Heart left ventricle (tissue), 16 donors: ENCODE measurements around the gene LRP10. TPM values are rescaled to one million over a fixed set of nuclear protein-coding genes. Genes with fewer than 3 reads are reported as not detected.

Experiments used
- ATAC-seq, 4 donors: fragments of 200-7000 bp; cut with Tn5 transposase; one replicate each; pipeline ENCODE4 v1.9.1; 2020 to 2022; ENCODE audit warnings: moderate library complexity in 4 of 4, mild to moderate bottlenecking in 3 of 4, moderate number of reproducible peaks in 1 of 4
- DNase-seq, 5 donors: peaks; one replicate each; pipeline ENCODE4 v3.0.0-alpha.2; 2020
- H3K27ac ChIP-seq, 12 donors: fragments of 200-600 bp; sonication (generic) in 4 of 12; one replicate each; pipeline versions ENCODE4 v1.5.0 to v1.8.0; 2016 to 2022; ENCODE audit warnings: mild to moderate bottlenecking in 2 of 12
- H3K27me3 ChIP-seq, 9 donors: fragments of 200-600 bp; sonication (generic) in 2 of 9; one replicate each; pipeline versions ENCODE4 v1.5.1 to v1.8.0; 2016 to 2022; ENCODE audit warnings: mild to moderate bottlenecking in 3 of 9
- H3K36me3 ChIP-seq, 9 donors: fragments of 200-600 bp; sonication (generic) in 2 of 9; one replicate each; pipeline versions ENCODE4 v1.5.0 to v1.8.0; 2018 to 2022; ENCODE audit warnings: mild to moderate bottlenecking in 2 of 9
- H3K4me1 ChIP-seq, 12 donors: fragments of 200-600 bp; sonication (generic) in 4 of 12; one replicate each; pipeline versions ENCODE4 v1.5.0 to v1.8.0; 2016 to 2022; ENCODE audit warnings: mild to moderate bottlenecking in 3 of 12
- H3K4me3 ChIP-seq, 12 donors: fragments of 200-600 bp; sonication (generic) in 4 of 12; one replicate each; pipeline versions ENCODE4 v1.5.0 to v1.8.0; 2017 to 2022; ENCODE audit warnings: mild to moderate bottlenecking in 9 of 12, moderate library complexity in 4 of 12
- H3K9me3 ChIP-seq, 12 donors: fragments of 200-600 bp; sonication (generic) in 4 of 12; one replicate each; pipeline versions ENCODE4 v1.5.0 to v1.8.0; 2016 to 2022; ENCODE audit warnings: mild to moderate bottlenecking in 1 of 12
- CTCF ChIP-seq, 12 donors: fragments of 200-600 bp; sonication (generic) in 4 of 12; IDR thresholded peaks; one replicate each; pipeline versions ENCODE4 v1.5.0 to v1.8.0; 2018 to 2022; ENCODE audit warnings: antibody characterized with exemption in 12 of 12, mild to moderate bottlenecking in 5 of 12
- POLR2A ChIP-seq, 2 donors: fragments of 450-650 bp; IDR thresholded peaks; one replicate each; pipeline ENCODE4 v1.6.1; 2017; ENCODE audit warnings: antibody characterized with exemption in 2 of 2, mild to moderate bottlenecking in 2 of 2, moderate library complexity in 2 of 2
- WGBS, 4 donors: extraction: QIAGEN DNeasy Blood & Tissue Kit in 2 of 4; methylation state at CpG; one replicate each; pipeline versions ENCODE4 v1.1.5 to v1.1.7; 2013 to 2018; 5-methylcytosine and 5-hydroxymethylcytosine counted together
- intact Hi-C, 10 donors: fragments of 100-400 bp; cut with DNase I; formaldehyde crosslinking; loops; one replicate each; pipeline versions ENCODE4 v1.11.1 to v1.14.2; 2022
- polyA plus RNA-seq, 2 donors: library from polyadenylated mRNA; stranded (reverse); fragments of 200-250 nt; gene quantifications; one replicate each; pipeline ENCODE4 v1.2.3, GENCODE V29; 2013
- total RNA-seq, 9 donors: library from RNA; depleted of rRNA in 2 of 9; stranded (reverse); fragments of >200 nt in 2 of 9; fragmentation: NEBNext Ultra II Directional in 3 of 9; extraction: Animal tissue kit (Norgen Biotek cat#: 25700) in 3 of 9; gene quantifications; one replicate each; pipeline versions ENCODE4 v1.1.0 to v1.2.4, GENCODE V29; 2016 to 2023
- donor health status: ischemic (EF 13 %, LVEDD 7.1; RV severe dilation, severe dysfunction).
- donor health status: healthy with polysubstance abuse.
- donor health status: DM: no; HTN: yes; CAD: no.
- donor health status: DM: no; HTN: no; CAD: no.
- donor health status: ischemic (EF 25% LVEDD 6.9; RV normal size, moderate dysfunction).
- donor health status: ischemic (EF 25% LVEDD 5.7; RV mildly dilated, moderate dysfunction).
- donor health status: healthy.
- donor health status: DM: yes; HTN: yes; CAD: no.
- donor health status: ischemic (EF 35%, LVEDD 5.7; RV mildly dilated, moderate dysfunction).
- donor health status: nonischemic (EF 11% LVEDD 7.7; RV severe dilation, severe dysfunction).
- donor health status: DM: yes; HTN: yes; CAD: no.
- donor health status: PGD.
- donor health status: ischemic (EF 29% LVEDD 5.4; RV normal size, mild dysfunction).
- donor health status: nonischemic (EF 23%, LVEDD 6.1; RV moderate dilation, normal function).

Gene LRP10
- total and polyA plus RNA-seq, 11 donors, result 11.0 to 128 (median 64.5) TPM

- peak overlapping the region in 1 of 12 donors; percentile 32 for H3K27ac ChIP-seq
- ATAC-seq (no peak), DNase-seq (no peak)
- peaks cover 0 to 46% (median 31%) of the 10 kb centered on the region in 12 donors for H3K4me1 ChIP-seq
- no peak for TF ChIP-seq POLR2A (IDR thresholded peaks at IDR 0.05)
- TF ChIP-seq CTCF (IDR thresholded peaks at IDR 0.05), result no peak
- H3K36me3 ChIP-seq, result peaks cover 0 to 69% (median 56%) of the 10 kb centered on the region in 9 donors
- H3K9me3 ChIP-seq, result no peaks in the 10 kb centered on the region
- H3K4me3 ChIP-seq, result no peak overlapping the region
- no peaks in the 10 kb centered on the region for H3K27me3 ChIP-seq
- intact Hi-C loops, result no loop called here
- WGBS, 4 donors, result 80 to 90% (median 87%) methylated on average over 21 of the region's 21 CpGs
These were observed 28.2 kb upstream of the LRP10 start for GRCh38 chr14:22843123-22843925.

GRCh38 chr14:22844221-22845102, 27.1 kb upstream of the LRP10 start:
- TF ChIP-seq POLR2A (IDR thresholded peaks at IDR 0.05) (no peak), CTCF (IDR thresholded peaks at IDR 0.05) (no peak)
- H3K36me3 ChIP-seq, result peaks cover 0 to 69% (median 56%) of the 10 kb centered on the region in 9 donors
- no peaks in the 10 kb centered on the region for H3K9me3 ChIP-seq
- intact Hi-C loops, result no loop called here
- no peak for ATAC-seq
- DNase-seq, result no peak
- H3K4me3 ChIP-seq, result no peak overlapping the region
- H3K27ac ChIP-seq, result peak overlapping the region in 1 of 12 donors; percentile 91
- WGBS, 4 donors, result 89 to 94% (median 91%) methylated on average over 22 of the region's 22 CpGs
- peaks cover 0 to 46% (median 33%) of the 10 kb centered on the region in 12 donors for H3K4me1 ChIP-seq
- no peaks in the 10 kb centered on the region for H3K27me3 ChIP-seq

- TF ChIP-seq POLR2A (IDR thresholded peaks at IDR 0.05) (no peak), CTCF (IDR thresholded peaks at IDR 0.05) (no peak)
- no peak for ATAC-seq
- Histone ChIP-seq H3K27ac (peak overlapping the region in 1 of 12 donors; percentile 91), H3K4me1 (peaks cover 0 to 49% (median 38%) of the 10 kb centered on the region in 12 donors), H3K27me3 (no peaks in the 10 kb centered on the region), H3K36me3 (peaks cover 0 to 68% (median 56%) of the 10 kb centered on the region in 9 donors), H3K4me3 (no peak overlapping the region), H3K9me3 (no peaks in the 10 kb centered on the region)
- intact Hi-C loops, result no loop called here
- no peak for DNase-seq
- 89 to 95% (median 94%) methylated on average over 9 of the region's 9 CpGs for WGBS, 4 donors
These were observed 26.5 kb upstream of the LRP10 start for GRCh38 chr14:22845103-22845394.
